ENCODE data around the gene SNTG2.

The SNTG2 gene

GRCh38 chr2:953975-954686 is 3.5 kb downstream of the SNTG2 start:
- DNase-seq (ENCODE audit: low read depth) = no peak

GRCh38 chr2:954687-955000 is 4.0 kb downstream of the SNTG2 start:
- DNase-seq (ENCODE audit: low read depth) = no peak

- no peak for DNase-seq (ENCODE audit: low read depth)
Observed at GRCh38 chr2:955829-956731, 5.4 kb downstream of the SNTG2 start.

GRCh38 chr2:959457-959856 is 8.8 kb downstream of the SNTG2 start:
- no peak for DNase-seq (ENCODE audit: low read depth)

GRCh38 chr2:960061-960736 is 9.6 kb downstream of the SNTG2 start:
- no peak for DNase-seq (ENCODE audit: low read depth)

GRCh38 chr2:961786-962185 is 11.1 kb downstream of the SNTG2 start:
- DNase-seq (ENCODE audit: low read depth) = no peak

GRCh38 chr2:963876-964275 is 13.2 kb downstream of the SNTG2 start:
- no peak for DNase-seq (ENCODE audit: low read depth)

GRCh38 chr2:964562-964961 is 13.9 kb downstream of the SNTG2 start:
- no peak for DNase-seq (ENCODE audit: low read depth)

- DNase-seq (ENCODE audit: low read depth) = no peak
Observed at GRCh38 chr2:965640-966147, 15.0 kb downstream of the SNTG2 start.

- DNase-seq (ENCODE audit: low read depth) = no peak
Observed at GRCh38 chr2:973129-973528, 22.5 kb downstream of the SNTG2 start.

- DNase-seq (ENCODE audit: low read depth) = no peak
Observed at GRCh38 chr2:974054-974453, 23.4 kb downstream of the SNTG2 start.

GRCh38 chr2:974502-974901 is 23.9 kb downstream of the SNTG2 start:
- DNase-seq (ENCODE audit: low read depth) = no peak

- no peak for DNase-seq (ENCODE audit: low read depth)
Observed at GRCh38 chr2:975095-975494, 24.4 kb downstream of the SNTG2 start.

- DNase-seq (ENCODE audit: low read depth) = no peak
Observed at GRCh38 chr2:979069-979928, 28.6 kb downstream of the SNTG2 start.

- DNase-seq (ENCODE audit: low read depth) = no peak
Observed at GRCh38 chr2:980176-980575, 29.5 kb downstream of the SNTG2 start.

GRCh38 chr2:981258-981657 is 30.6 kb downstream of the SNTG2 start:
- DNase-seq (ENCODE audit: low read depth) = no peak

- no peak for DNase-seq (ENCODE audit: low read depth)
Observed at GRCh38 chr2:981759-982158, 31.1 kb downstream of the SNTG2 start.

- DNase-seq (ENCODE audit: low read depth) = no peak
Observed at GRCh38 chr2:985317-985898, 34.8 kb downstream of the SNTG2 start.

- DNase-seq (ENCODE audit: low read depth) = no peak
Observed at GRCh38 chr2:987789-988188, 37.1 kb downstream of the SNTG2 start.

- DNase-seq (ENCODE audit: low read depth) = no peak
Observed at GRCh38 chr2:989781-990467, 39.3 kb downstream of the SNTG2 start.

GRCh38 chr2:990970-991369 is 40.3 kb downstream of the SNTG2 start:
- DNase-seq (ENCODE audit: low read depth) = no peak

Data from activated T-cell treated with anti-CD3 and anti-CD28 coated beads for 24 hours (primary cell).